ENCODE measurements around the gene RNF5. TPM values are rescaled to one million over a fixed set of nuclear protein-coding genes. Genes with fewer than 3 reads are reported as not detected.

RNF5 gene
- total RNA-seq, 4 donors from 2014 or later, result 20.8 to 59.0 (median 40.8) TPM

DNA sequence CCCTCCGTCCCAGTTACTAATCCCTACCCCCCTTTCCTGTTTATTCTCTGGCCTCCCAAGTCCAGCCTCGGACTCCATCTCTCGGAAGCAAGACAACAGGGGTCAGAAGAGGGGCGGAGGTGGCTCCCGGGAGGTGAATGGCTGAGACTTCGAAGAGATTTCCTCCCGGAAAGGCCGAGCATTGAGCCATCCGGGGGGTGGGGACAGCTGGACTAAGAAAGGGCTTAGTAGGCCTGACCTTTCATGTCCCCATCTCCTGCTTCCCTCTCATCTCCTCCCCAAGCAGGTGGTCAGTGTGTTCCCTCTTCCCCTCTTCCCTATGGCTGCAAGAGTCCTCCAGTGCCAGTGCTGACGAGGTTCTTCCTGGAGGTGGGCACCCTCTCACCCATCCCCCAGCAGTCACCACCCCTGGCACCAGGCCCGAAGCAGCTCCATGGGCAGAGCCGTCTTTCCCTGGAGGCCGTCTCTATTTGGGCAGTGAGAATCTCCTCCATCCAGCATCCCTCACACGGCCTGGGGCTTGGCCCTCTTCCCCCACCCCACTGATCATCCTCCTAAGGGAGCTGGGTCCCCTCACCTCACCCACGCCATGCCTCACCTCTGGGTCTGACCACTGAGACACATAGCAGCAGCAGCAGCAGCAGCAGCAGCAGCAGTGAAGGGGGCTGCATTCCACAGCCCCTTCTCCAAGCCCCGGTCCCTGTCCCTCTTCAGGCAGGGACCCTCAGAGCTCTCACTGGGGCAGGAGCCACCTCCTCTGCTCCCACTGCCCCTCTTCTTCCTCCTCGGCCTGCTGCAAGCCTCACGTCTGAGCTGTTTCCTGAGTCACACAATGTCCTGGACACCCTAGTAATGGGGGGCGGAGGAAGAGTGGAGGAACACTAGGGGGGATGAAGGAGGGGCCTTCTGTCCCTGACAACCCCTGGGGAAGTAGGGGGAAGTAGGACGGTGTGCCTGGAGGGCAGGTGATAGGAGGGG, 45.3 kb downstream of the RNF5 start, which contains the start of gene NOTCH4:
TSS of gene NOTCH4 (minus strand) at position 810 of the 978 bp plus-strand sequence. CDS start at position 671, 139 bp downstream.
- H3K27ac ChIP-seq, result peak within 1 kb of the TSS; percentile 24 to 73 (median 66)
- no peaks in the 10 kb centered on the region for H3K36me3 ChIP-seq
- H3K9me3 ChIP-seq, result no peaks in the 10 kb centered on the region
- intact Hi-C loops (cut with DNase I), result no loop called here
- peaks cover 5 to 25% (median 6%) of the 10 kb centered on the region in 3 donors for H3K4me1 ChIP-seq
- TF ChIP-seq, protein P1, sequence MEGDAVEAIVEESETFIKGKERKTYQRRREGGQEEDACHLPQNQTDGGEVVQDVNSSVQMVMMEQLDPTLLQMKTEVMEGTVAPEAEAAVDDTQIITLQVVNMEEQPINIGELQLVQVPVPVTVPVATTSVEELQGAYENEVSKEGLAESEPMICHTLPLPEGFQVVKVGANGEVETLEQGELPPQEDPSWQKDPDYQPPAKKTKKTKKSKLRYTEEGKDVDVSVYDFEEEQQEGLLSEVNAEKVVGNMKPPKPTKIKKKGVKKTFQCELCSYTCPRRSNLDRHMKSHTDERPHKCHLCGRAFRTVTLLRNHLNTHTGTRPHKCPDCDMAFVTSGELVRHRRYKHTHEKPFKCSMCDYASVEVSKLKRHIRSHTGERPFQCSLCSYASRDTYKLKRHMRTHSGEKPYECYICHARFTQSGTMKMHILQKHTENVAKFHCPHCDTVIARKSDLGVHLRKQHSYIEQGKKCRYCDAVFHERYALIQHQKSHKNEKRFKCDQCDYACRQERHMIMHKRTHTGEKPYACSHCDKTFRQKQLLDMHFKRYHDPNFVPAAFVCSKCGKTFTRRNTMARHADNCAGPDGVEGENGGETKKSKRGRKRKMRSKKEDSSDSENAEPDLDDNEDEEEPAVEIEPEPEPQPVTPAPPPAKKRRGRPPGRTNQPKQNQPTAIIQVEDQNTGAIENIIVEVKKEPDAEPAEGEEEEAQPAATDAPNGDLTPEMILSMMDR (IDR thresholded peaks at IDR 0.05), result no peak
- TF ChIP-seq POLR2A (IDR thresholded peaks at IDR 0.05), result no peak
- no peak for DNase-seq
- 28 to 37% methylated on average over 6 to 7 of the region's 20 CpGs for WGBS, 2 donors
- H3K4me3 ChIP-seq, result peak within 1 kb of the TSS; percentile 1 to 55 (median 24)
- H3K27me3 ChIP-seq, result no peaks in the 10 kb centered on the region

DNA sequence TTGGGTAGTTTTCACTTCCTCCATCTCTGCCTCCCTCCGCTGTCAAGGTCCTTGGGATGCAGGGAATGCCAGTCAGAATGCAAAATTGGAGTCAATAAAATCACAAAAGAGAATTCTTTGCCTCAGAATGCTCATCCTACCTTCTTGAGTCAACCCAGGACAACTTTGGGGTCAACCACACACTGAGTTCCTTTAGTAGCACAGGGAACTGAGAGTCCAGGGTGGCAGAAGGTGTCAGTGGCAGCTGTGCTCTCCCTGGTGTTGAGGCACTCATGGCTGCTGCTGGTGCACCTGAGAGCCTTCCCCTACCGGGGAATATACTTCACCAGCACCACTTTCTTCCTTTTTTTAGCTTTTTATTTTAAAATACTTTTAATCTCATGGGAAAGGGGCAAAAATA, 46.5 kb downstream of the RNF5 start:
- Histone ChIP-seq H3K27ac (no peak overlapping the region), H3K36me3 (no peaks in the 10 kb centered on the region), H3K4me3 (no peak overlapping the region), H3K4me1 (peaks cover 5 to 25% (median 6%) of the 10 kb centered on the region in 3 donors), H3K27me3 (no peaks in the 10 kb centered on the region), H3K9me3 (no peaks in the 10 kb centered on the region)
- intact Hi-C loops (cut with DNase I), result no loop called here
- TF ChIP-seq, protein P1 (IDR thresholded peaks at IDR 0.05), result no peak
- TF ChIP-seq POLR2A (IDR thresholded peaks at IDR 0.05), result no peak
- 63 to 72% methylated on average over 1 to 2 of the region's 2 CpGs for WGBS, 2 donors
- no peak for DNase-seq

- peaks cover 5 to 25% (median 6%) of the 10 kb centered on the region in 3 donors for H3K4me1 ChIP-seq
- no peak for DNase-seq
- H3K4me3 ChIP-seq, result no peak overlapping the region
- intact Hi-C loops (cut with DNase I), result no loop called here
- H3K9me3 ChIP-seq, result no peaks in the 10 kb centered on the region
- WGBS, 2 donors, result 80 to 85% methylated on average over 7 of the region's 7 CpGs
- no peak overlapping the region for H3K27ac ChIP-seq
- TF ChIP-seq, protein P1 (IDR thresholded peaks at IDR 0.05), result no peak
- no peak for TF ChIP-seq POLR2A (IDR thresholded peaks at IDR 0.05)
- H3K36me3 ChIP-seq, result no peaks in the 10 kb centered on the region
- H3K27me3 ChIP-seq, result no peaks in the 10 kb centered on the region
Observed at GRCh38 chr6:32226434-32226833, 48.2 kb downstream of the RNF5 start.

Small RNA genes within 50 kb of the gene (small RNA-seq; reads per million reads assigned to genes)
- gene AL662884.1, result 0 reads per million in 4 donors
- 0 reads per million in 4 donors for gene MIR6833

Other genes starting within 250 kb of the RNF5 start
- 10 to 100 TPM; 10.4 to 81.1 (median 22.4) TPM for gene CFB, start 232.3 kb upstream of the RNF5 start, total RNA-seq
- gene NELFE, start 219.4 kb upstream of the RNF5 start, total RNA-seq, result 10 to 100 TPM; 52.6 to 83.9 (median 64.4) TPM
- 10 to 100 TPM; 24.6 to 32.4 (median 26.8) TPM for gene SKIC2, start 219.2 kb upstream of the RNF5 start, total RNA-seq
- gene DXO, start 206.3 kb upstream of the RNF5 start, total RNA-seq, result 10 to 100 TPM in 1 of 4 donors, 1 to 10 TPM in 3; 7.8 to 13.2 (median 8.8) TPM
- 10 to 100 TPM in 1 of 4 donors, 1 to 10 TPM in 3; 2.0 to 11.8 (median 5.2) TPM for gene C4A, start 196.3 kb upstream of the RNF5 start, total RNA-seq
- 1 to 10 TPM; 2.2 to 7.4 (median 5.2) TPM for gene C4B, start 163.6 kb upstream of the RNF5 start, total RNA-seq
- under 1 TPM in 1 of 4 donors, not detected in 3; 0.22 TPM for gene CYP21A2, start 140.0 kb upstream of the RNF5 start, total RNA-seq
- gene TNXB, start 69.1 kb upstream of the RNF5 start, total RNA-seq, result 100 to 1,000 TPM in 1 of 4 donors, 10 to 100 TPM in 3; 10.5 to 102 (median 31.0) TPM
- gene ATF6B, start 50.2 kb upstream of the RNF5 start, total RNA-seq, result 10 to 100 TPM; 27.3 to 45.4 (median 30.0) TPM
- 10 to 100 TPM in 1 of 4 donors, 1 to 10 TPM in 3; 5.9 to 16.7 (median 6.8) TPM for gene FKBPL, start 48.1 kb upstream of the RNF5 start, total RNA-seq
- gene PRRT1, start 26.5 kb upstream of the RNF5 start, total RNA-seq, result under 1 TPM in 3 of 4 donors, not detected in 1; 0.35 to 0.87 (median 0.57) TPM
- gene PPT2, start 24.3 kb upstream of the RNF5 start, total RNA-seq, result 100 to 1,000 TPM in 1 of 4 donors, 10 to 100 TPM in 3; 17.3 to 133 (median 23.7) TPM
- 10 to 100 TPM in 2 of 4 donors, 1 to 10 TPM in 2; 4.8 to 15.1 (median 8.2) TPM for gene EGFL8, start 13.8 kb upstream of the RNF5 start, total RNA-seq
- 10 to 100 TPM; 17.6 to 34.0 (median 19.1) TPM for gene AGPAT1, start 2.3 kb upstream of the RNF5 start, total RNA-seq
- 1 to 10 TPM in 3 of 4 donors, under 1 TPM in 1; 0.59 to 1.7 (median 1.4) TPM for gene AGER, start 5.8 kb downstream of the RNF5 start, total RNA-seq
- gene PBX2, start 11.8 kb downstream of the RNF5 start, total RNA-seq, result 10 to 100 TPM; 27.1 to 40.2 (median 28.9) TPM
- gene GPSM3, start 14.2 kb downstream of the RNF5 start, total RNA-seq, result 10 to 100 TPM in 2 of 4 donors, 1 to 10 TPM in 2; 1.6 to 14.1 (median 6.5) TPM
- 10 to 100 TPM in 1 of 4 donors, 1 to 10 TPM in 3; 4.7 to 13.2 (median 5.9) TPM for gene NOTCH4, start 45.7 kb downstream of the RNF5 start, total RNA-seq
- not detected for gene TSBP1, start 193.5 kb downstream of the RNF5 start, total RNA-seq
- not detected for gene BTNL2, start 228.8 kb downstream of the RNF5 start, total RNA-seq

Data from esophagus squamous epithelium (tissue), 5 donors.